HCT116 (cell line): ENCODE data around the gene SNAPC1. TPM values are rescaled to one million over a fixed set of nuclear protein-coding genes. Genes with fewer than 3 reads are reported as not detected.

Experiments used
- ATAC-seq: fragments of 200-7000 bp; cut with Tn5 transposase; 2 replicates; pipeline ENCODE4 v1.9.1; 2020; ENCODE audit warnings: mild to moderate bottlenecking, moderate library complexity
- BruUV-seq: library from RNA; stranded (reverse); fragments of 400-500 nt; replicated peaks from 2 replicates; lab custom pipeline; 2021; lab: Mats Ljungman, UMichigan
- CTCF ChIA-PET: fragments of 300-600 bp; sonication (Branson Sonifier 250); formaldehyde crosslinking; loops from one replicate; lab custom pipeline; 2021; ENCODE audit warnings: antibody characterized with exemption; lab: Charles Lee
- POLR2A ChIA-PET: fragments of 300-600, 350-600 bp; sonication (Branson Sonifier 250); formaldehyde crosslinking; loops from one replicate; lab custom pipeline; 2021; ENCODE audit warnings: antibody characterized with exemption; lab: Charles Lee
- RAD21 ChIA-PET, 2 experiments: fragments of 300-600 bp; sonication (Branson Sonifier 250); formaldehyde crosslinking; loops; one replicate each; lab custom pipeline; 2023; ENCODE audit warnings: low total read pairs in 2 of 2; ENCODE audit not compliant: uncharacterized antibody in 2 of 2, unreplicated experiment in 2 of 2, low non-redundant PET in 1 of 2; lab: Charles Lee
- DNase-seq: peaks from one replicate; pipeline ENCODE4 v3.0.0-alpha.2; 2010; ENCODE audit warnings: low read depth, low spot score
- H2AFZ ChIP-seq: fragments of 200-600 bp; shearing (Covaris generic), sonication (generic); 2 replicates; pipeline ENCODE4 v1.6.1; 2017; ENCODE audit warnings: low read depth, mixed run types, mixed read lengths, antibody characterized with exemption, low read length; ENCODE audit not compliant: poor library complexity, severe bottlenecking
- H3K27ac ChIP-seq: 2 replicates; pipeline ENCODE4 v1.5.1; 2012; ENCODE audit warnings: low read depth, low read length
- H3K27me3 ChIP-seq: fragments of 200-600 bp; sonication (generic); 2 replicates; pipeline ENCODE4 v1.6.1; 2016; ENCODE audit warnings: mixed run types, low read length, mixed read lengths; ENCODE audit not compliant: insufficient read depth
- H3K36me3 ChIP-seq, 2 experiments: fragments of 200-500 bp in 1 of 2; fragments of 200-600 bp in 1 of 2; sonication (Bioruptor generic) in 1 of 2; sonication (generic) in 1 of 2; 2 replicates each; pipeline versions ENCODE4 v1.5.1 to v1.6.1; 2014 to 2016; ENCODE audit warnings: low read length in 2 of 2, inconsistent platforms in 1 of 2, mixed read lengths in 1 of 2, mixed run types in 1 of 2; ENCODE audit not compliant: insufficient read depth in 2 of 2, control insufficient read depth in 1 of 2
- H3K4me1 ChIP-seq, 2 experiments: fragments of 200-600 bp in 1 of 2; sonication (generic) in 1 of 2; 2 replicates each; pipeline versions ENCODE4 v1.5.1 to v1.6.1; 2012 to 2017; ENCODE audit warnings: low read length in 2 of 2, inconsistent platforms in 1 of 2, mild to moderate bottlenecking in 1 of 2, mixed read lengths in 1 of 2, mixed run types in 1 of 2, moderate library complexity in 1 of 2; ENCODE audit not compliant: insufficient read depth in 2 of 2, control insufficient read depth in 1 of 2
- H3K4me2 ChIP-seq: fragments of 200-600 bp; sonication (generic); 2 replicates; pipeline ENCODE4 v1.6.1; 2017; ENCODE audit warnings: mixed run types, low read length, mixed read lengths
- H3K4me3 ChIP-seq, 2 experiments: fragments of 200-600 bp in 1 of 2; sonication (generic) in 1 of 2; replicated peaks in 1 of 2; 2 replicates each; pipeline ENCODE4 v1.5.1; 2011 to 2016; ENCODE audit warnings: low read length in 2 of 2, control low read depth in 1 of 2, low read depth in 1 of 2, mild to moderate bottlenecking in 1 of 2, mixed read lengths in 1 of 2, mixed run types in 1 of 2
- H3K79me2 ChIP-seq: fragments of 200-600 bp; sonication (generic); 2 replicates; pipeline ENCODE4 v1.6.1; 2017; ENCODE audit warnings: mild to moderate bottlenecking, mixed run types, low read length, moderate library complexity, mixed read lengths; ENCODE audit not compliant: insufficient read depth
- H3K9ac ChIP-seq: fragments of 200-600 bp; sonication (generic); 2 replicates; pipeline ENCODE4 v1.6.1; 2016; ENCODE audit warnings: low read length, mixed read lengths
- H3K9me2 ChIP-seq: fragments of 200-600 bp; sonication (generic), shearing (Covaris generic); 2 replicates; pipeline ENCODE4 v1.6.1; 2017; ENCODE audit warnings: mixed run types, mild to moderate bottlenecking, moderate library complexity; ENCODE audit not compliant: insufficient read depth
- H3K9me3 ChIP-seq, 2 experiments: fragments of 200-500 bp in 1 of 2; fragments of 200-600 bp in 1 of 2; sonication (Bioruptor generic) in 1 of 2; sonication (generic) in 1 of 2; 2 replicates each; pipeline ENCODE4 v1.6.1; 2014 to 2017; ENCODE audit warnings: low read length in 2 of 2, mixed read lengths in 2 of 2, inconsistent platforms in 1 of 2, low read depth in 1 of 2, mild to moderate bottlenecking in 1 of 2, mixed run types in 1 of 2, moderate library complexity in 1 of 2; ENCODE audit not compliant: control insufficient read depth in 1 of 2, insufficient read depth in 1 of 2
- H4K20me1 ChIP-seq: fragments of 200-600 bp; sonication (generic), shearing (Covaris generic); 2 replicates; pipeline ENCODE4 v1.6.1; 2017; ENCODE audit warnings: mixed run types, mild to moderate bottlenecking, moderate library complexity; ENCODE audit not compliant: insufficient read depth
- ATF3 ChIP-seq: IDR thresholded peaks from 2 replicates; pipeline ENCODE4 v1.6.1; 2012
- CTCF ChIP-seq, 3 experiments: fragments of 200-600 bp in 1 of 3; sonication (generic) in 1 of 3; IDR thresholded peaks in 2 of 3; conservative IDR thresholded peaks in 1 of 3; 2 replicates each; pipeline ENCODE4 v1.5.1; 2012 to 2017; ENCODE audit warnings: low read depth in 2 of 3, low read length in 2 of 3, antibody characterized with exemption in 1 of 3, borderline replicate concordance in 1 of 3, control low read depth in 1 of 3, mild to moderate bottlenecking in 1 of 3, mixed read lengths in 1 of 3, mixed run types in 1 of 3, moderate library complexity in 1 of 3; ENCODE audit not compliant: insufficient read depth in 1 of 3
- ELF1 ChIP-seq: IDR thresholded peaks from 2 replicates; pipeline ENCODE4 v1.6.1; 2012; ENCODE audit warnings: low read depth, borderline replicate concordance
- FOSL1 ChIP-seq: IDR thresholded peaks from 2 replicates; pipeline ENCODE4 v1.6.1; 2012; ENCODE audit warnings: low read depth
- POLR2AphosphoS5 ChIP-seq: IDR thresholded peaks from 2 replicates; pipeline ENCODE4 v1.6.1; 2011; ENCODE audit warnings: mild to moderate bottlenecking, low read depth, low read length, moderate library complexity
- RAD21 ChIP-seq: IDR thresholded peaks from 2 replicates; pipeline ENCODE4 v1.6.1; 2012; ENCODE audit warnings: low read depth, mild to moderate bottlenecking
- TCF7L2 ChIP-seq: IDR thresholded peaks from 2 replicates; pipeline ENCODE4 v1.7.0; 2011; ENCODE audit warnings: borderline replicate concordance, inconsistent platforms; ENCODE audit not compliant: insufficient read depth, insufficient read length; ENCODE audit errors: extremely low read depth
- intact Hi-C: fragments of 100-400 bp; cut with micrococcal nuclease; formaldehyde crosslinking; loops from 2 replicates; pipeline ENCODE4 v1.10.0; 2022
- total RNA-seq: library from RNA; stranded (reverse); gene quantifications from one replicate; pipeline ENCODE4 v1.2.1, GENCODE V29; 2021; ENCODE audit not compliant: unreplicated experiment
- TF ChIP-seq, protein P1 (sequence below): IDR thresholded peaks from 2 replicates; pipeline ENCODE4 v1.6.1; 2012
- TF ChIP-seq, protein P2 (sequence below): IDR thresholded peaks from 2 replicates; pipeline ENCODE4 v1.6.1; 2011; ENCODE audit warnings: mild to moderate bottlenecking, low read length, moderate library complexity; ENCODE audit not compliant: insufficient replicate concordance; ENCODE audit errors: extremely low read depth

Gene SNAPC1
- total RNA-seq, 1 experiment from 2014 or later: 8.2 TPM

DNA sequence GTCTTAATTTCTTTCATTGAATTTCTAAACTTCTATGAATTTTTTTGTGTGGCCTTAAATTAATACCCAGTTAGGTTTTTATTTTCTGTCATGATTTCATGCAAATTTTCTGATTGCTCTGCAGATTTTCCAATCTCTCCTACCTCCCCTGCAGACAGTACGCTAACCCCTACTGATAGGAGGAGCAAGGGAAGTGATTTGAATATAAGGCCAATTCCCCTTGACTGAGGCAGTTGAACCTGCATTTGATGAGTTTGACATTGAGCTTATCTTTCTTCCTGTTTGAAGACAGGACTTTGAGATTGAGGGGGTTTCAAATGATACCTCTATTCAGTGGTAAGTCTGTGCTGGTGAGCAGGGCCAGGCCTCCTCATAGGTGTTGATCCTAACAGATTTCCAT, 74.6 kb downstream of the SNAPC1 start:
- Histone ChIP-seq H3K79me2 (no peaks in the 10 kb centered on the region), H4K20me1 (no peaks in the 10 kb centered on the region), H2AFZ (no peak overlapping the region), H3K9me3 (no peaks in the 10 kb centered on the region), H3K27ac (no peak overlapping the region), H3K27me3 (no peaks in the 10 kb centered on the region), H3K4me3 (no peak overlapping the region), H3K4me1 (no peaks in the 10 kb centered on the region), H3K4me2 (no peak overlapping the region), H3K9ac (no peak overlapping the region), H3K36me3 (no peaks in the 10 kb centered on the region), H3K9me2 (no peaks in the 10 kb centered on the region)
- no TSS peak for BruUV-seq
- TF ChIP-seq FOSL1: no peak
- TF ChIP-seq, protein P1, sequence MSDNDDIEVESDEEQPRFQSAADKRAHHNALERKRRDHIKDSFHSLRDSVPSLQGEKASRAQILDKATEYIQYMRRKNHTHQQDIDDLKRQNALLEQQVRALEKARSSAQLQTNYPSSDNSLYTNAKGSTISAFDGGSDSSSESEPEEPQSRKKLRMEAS: no peak
- TF ChIP-seq ELF1: no peak
- TF ChIP-seq ATF3: no peak
- TF ChIP-seq POLR2AphosphoS5: no peak
- TF ChIP-seq CTCF (IDR thresholded peaks at IDR 0.05 in 2 of 3, conservative IDR thresholded peaks at IDR 0.05 in 1 of 3; ENCODE audit: borderline replicate concordance in 1 of 3, insufficient read depth in 1 of 3, low read depth in 2 of 3, low read length in 2 of 3): no peak
- TF ChIP-seq, protein P2, sequence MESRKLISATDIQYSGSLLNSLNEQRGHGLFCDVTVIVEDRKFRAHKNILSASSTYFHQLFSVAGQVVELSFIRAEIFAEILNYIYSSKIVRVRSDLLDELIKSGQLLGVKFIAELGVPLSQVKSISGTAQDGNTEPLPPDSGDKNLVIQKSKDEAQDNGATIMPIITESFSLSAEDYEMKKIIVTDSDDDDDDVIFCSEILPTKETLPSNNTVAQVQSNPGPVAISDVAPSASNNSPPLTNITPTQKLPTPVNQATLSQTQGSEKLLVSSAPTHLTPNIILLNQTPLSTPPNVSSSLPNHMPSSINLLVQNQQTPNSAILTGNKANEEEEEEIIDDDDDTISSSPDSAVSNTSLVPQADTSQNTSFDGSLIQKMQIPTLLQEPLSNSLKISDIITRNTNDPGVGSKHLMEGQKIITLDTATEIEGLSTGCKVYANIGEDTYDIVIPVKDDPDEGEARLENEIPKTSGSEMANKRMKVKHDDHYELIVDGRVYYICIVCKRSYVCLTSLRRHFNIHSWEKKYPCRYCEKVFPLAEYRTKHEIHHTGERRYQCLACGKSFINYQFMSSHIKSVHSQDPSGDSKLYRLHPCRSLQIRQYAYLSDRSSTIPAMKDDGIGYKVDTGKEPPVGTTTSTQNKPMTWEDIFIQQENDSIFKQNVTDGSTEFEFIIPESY: no peak
- no peak for TF ChIP-seq RAD21
- no peak for TF ChIP-seq TCF7L2
- DNase-seq (no peak), ATAC-seq (0 out of 2 replicates have a peak, but pooled peaks have one; percentile 7)
- ChIA-PET CTCF (interaction anchor here (0.6 to 2.7 kb wide), 18 partner anchors 11 to 568 kb away, joined by 3 to 19 read pairs (median 4); partner anchors contain the start of gene SNAPC1), POLR2A (interaction anchor here (1.3 kb wide), 1 partner anchor 274 kb away, joined by 3 read pairs; no protein-coding TSS in a partner anchor), RAD21 (interaction anchor here (0.6 to 1.3 kb wide), 3 partner anchors 23 to 1470 kb away, joined by 3 to 5 read pairs (median 4); no protein-coding TSS in a partner anchor)
- intact Hi-C loops: loop anchor here (1.0 to 10.0 kb wide), 7 partner anchors 85 to 572 kb away; no protein-coding TSS in a partner anchor
